ENCODE measurements around the gene CLDN20.
"Not testable (repeated sequence)": the region's sequence is repeated elsewhere in the genome, so short reads cannot be mapped to it uniquely, and the experiment has no call there.

CLDN20 gene, protein sequence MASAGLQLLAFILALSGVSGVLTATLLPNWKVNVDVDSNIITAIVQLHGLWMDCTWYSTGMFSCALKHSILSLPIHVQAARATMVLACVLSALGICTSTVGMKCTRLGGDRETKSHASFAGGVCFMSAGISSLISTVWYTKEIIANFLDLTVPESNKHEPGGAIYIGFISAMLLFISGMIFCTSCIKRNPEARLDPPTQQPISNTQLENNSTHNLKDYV

DNA sequence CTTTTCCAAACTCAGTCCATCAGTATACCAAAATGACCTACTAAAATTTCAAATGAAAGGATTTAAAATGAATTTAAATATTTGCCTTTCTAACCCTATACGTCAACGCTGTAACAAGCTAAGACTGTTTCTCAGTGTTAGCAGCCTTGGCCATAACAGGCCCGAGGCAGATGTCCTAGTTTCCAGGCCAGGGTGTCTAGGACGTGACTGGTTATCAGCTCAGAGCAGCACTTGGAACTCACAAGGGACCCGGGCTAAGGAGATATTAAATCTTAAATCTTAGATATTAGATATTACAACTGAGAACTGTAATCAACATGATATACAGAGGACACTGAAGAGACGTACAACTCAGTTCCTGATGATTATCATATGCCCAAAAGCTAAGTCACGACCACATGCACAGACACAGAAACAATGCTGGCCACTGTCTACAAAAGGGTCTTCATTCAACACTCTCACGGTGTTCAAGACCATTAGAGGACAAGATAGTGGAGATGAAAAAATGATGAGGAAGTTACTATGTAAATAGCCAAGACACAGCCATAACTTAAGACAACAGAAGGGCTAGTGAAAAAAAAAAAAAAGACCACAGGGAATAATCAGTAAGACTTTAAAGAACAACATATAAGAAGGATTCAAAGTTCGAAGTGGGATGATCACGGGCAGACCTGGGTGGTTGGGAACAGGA is at the start of gene CLDN20:
CLDN20 (plus strand) TSS at position 641 of the 691 bp plus-strand sequence. CDS start 11,707 bp downstream, outside the sequence.
- DNase-seq (ENCODE audit: low read depth), result no peak
- TF ChIP-seq CTCF (IDR thresholded peaks at IDR 0.05; ENCODE audit: insufficient read depth, low read depth, low read length, missing control alignments), result no peak
- no peak within 1 kb of the TSS for H3K4me3 ChIP-seq (ENCODE audit: low read length)

- DNase-seq (ENCODE audit: low read depth), result no peak
- H3K4me3 ChIP-seq (ENCODE audit: low read length), result no peak overlapping the region
- TF ChIP-seq CTCF (IDR thresholded peaks at IDR 0.05; ENCODE audit: insufficient read depth, low read depth, low read length, missing control alignments), result no peak
Measured at GRCh38 chr6:155215906-155216305, 47.9 kb upstream of the CLDN20 start.

DNA sequence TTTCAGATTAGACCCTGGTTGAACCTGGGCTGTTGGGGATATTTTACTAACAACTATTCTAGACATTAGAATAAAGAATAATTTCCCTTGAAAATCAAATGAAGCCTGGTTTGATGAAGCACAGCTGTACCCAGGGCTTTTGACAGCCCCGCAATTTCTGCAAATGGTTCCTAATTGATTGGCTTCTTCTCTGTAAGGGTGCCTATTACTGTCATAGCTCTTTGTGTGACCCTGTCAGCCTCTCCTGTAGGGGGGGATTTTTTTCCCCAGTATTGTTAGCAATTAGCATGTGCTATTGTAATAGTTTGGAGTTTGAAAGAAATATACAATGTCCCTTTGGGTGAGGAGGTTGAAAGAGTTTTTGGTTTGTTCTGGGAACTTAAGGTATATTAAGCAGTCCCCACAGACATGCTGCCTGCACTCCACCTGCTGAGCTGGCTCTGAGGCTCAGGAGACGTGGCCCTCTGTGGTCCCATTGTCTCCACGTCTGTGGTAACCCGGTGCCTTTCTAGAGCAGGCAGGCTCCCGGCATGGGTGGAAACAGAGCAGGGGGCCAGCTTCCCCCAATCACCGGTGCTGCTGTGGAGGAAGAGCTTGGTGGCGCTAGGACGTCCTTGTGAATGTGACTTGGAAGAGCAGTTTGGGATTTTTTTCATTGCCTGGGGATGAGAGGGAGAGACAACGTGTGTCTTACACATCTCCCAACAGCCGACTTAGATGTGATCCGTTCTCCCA is 47.3 kb upstream of the CLDN20 start:
- no peak for DNase-seq (ENCODE audit: low read depth)
- no peak overlapping the region for H3K4me3 ChIP-seq (ENCODE audit: low read length)
- TF ChIP-seq CTCF (IDR thresholded peaks at IDR 0.05; ENCODE audit: insufficient read depth, low read depth, low read length, missing control alignments), result no peak

DNA sequence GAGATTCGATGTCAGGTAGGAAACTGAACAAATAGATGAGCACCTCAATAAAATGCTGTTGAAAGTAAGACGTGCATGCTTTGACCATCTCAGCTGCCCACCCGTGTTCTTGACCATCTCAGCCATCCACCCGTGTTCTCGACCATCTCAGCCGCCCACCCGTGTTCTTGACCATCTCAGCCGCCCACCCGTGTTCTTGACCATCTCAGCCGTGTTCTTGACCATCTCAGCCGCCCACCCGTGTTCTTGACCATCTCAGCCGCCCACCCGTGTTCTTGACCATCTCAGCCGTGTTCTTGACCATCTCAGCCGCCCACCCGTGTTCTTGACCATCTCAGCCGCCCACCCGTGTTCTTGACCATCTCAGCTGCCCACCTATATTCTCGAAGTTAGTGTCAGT is 45.1 kb upstream of the CLDN20 start:
- DNase-seq (ENCODE audit: low read depth); H3K4me3 ChIP-seq (ENCODE audit: low read length): not testable (repeated sequence)

GRCh38 chr6:155219299-155219698 is 44.5 kb upstream of the CLDN20 start:
- TF ChIP-seq CTCF (IDR thresholded peaks at IDR 0.05; ENCODE audit: insufficient read depth, low read depth, low read length, missing control alignments), result no peak
- no peak for DNase-seq (ENCODE audit: low read depth)
- no peak overlapping the region for H3K4me3 ChIP-seq (ENCODE audit: low read length)

- no peak for DNase-seq (ENCODE audit: low read depth)
- no peak overlapping the region for H3K4me3 ChIP-seq (ENCODE audit: low read length)
- TF ChIP-seq CTCF (IDR thresholded peaks at IDR 0.05; ENCODE audit: insufficient read depth, low read depth, low read length, missing control alignments), result no peak
Measured at GRCh38 chr6:155219858-155220301, 43.9 kb upstream of the CLDN20 start.

GRCh38 chr6:155221086-155221485 is 42.7 kb upstream of the CLDN20 start:
- TF ChIP-seq CTCF (IDR thresholded peaks at IDR 0.05; ENCODE audit: insufficient read depth, low read depth, low read length, missing control alignments), result no peak
- DNase-seq (ENCODE audit: low read depth), result no peak
- H3K4me3 ChIP-seq (ENCODE audit: low read length), result no peak overlapping the region

Data from epithelial cell of esophagus (primary cell).